OCI-LY1 (cell line): Measurements from ENCODE around the gene LLCFC1.

Source experiments
- H2AFZ ChIP-seq: fragments of 200-600 bp; sonication (generic), shearing (Covaris generic); 2 replicates; pipeline ENCODE4 v1.6.0; 2014; ENCODE audit warnings: antibody characterized with exemption, mild to moderate bottlenecking, low read length
- H3F3A ChIP-seq: fragments of 200-600 bp; sonication (generic), shearing (Covaris generic); 2 replicates; pipeline ENCODE4 v1.6.0; 2014; ENCODE audit warnings: mild to moderate bottlenecking, antibody characterized with exemption, low read length, moderate library complexity; ENCODE audit not compliant: insufficient read depth
- H3K27ac ChIP-seq: fragments of 200-600 bp; sonication (generic); 2 replicates; pipeline ENCODE4 v1.5.1; 2014; ENCODE audit warnings: low read length, mixed run types, mild to moderate bottlenecking, low read depth; ENCODE audit not compliant: poor library complexity, severe bottlenecking
- H3K27me3 ChIP-seq: fragments of 200-600 bp; sonication (generic); 2 replicates; pipeline ENCODE4 v1.6.0; 2014; ENCODE audit warnings: antibody characterized with exemption, mild to moderate bottlenecking, low read length, moderate library complexity; ENCODE audit not compliant: insufficient read depth
- H3K36me3 ChIP-seq: fragments of 200-600 bp; sonication (generic); 2 replicates; pipeline ENCODE4 v1.6.1; 2014; ENCODE audit warnings: mild to moderate bottlenecking, antibody characterized with exemption, low read length, moderate library complexity, mixed read lengths; ENCODE audit not compliant: insufficient read depth
- H3K4me1 ChIP-seq: fragments of 200-600 bp; sonication (generic); 2 replicates; pipeline ENCODE4 v1.5.1; 2014; ENCODE audit warnings: mild to moderate bottlenecking, low read length, moderate library complexity; ENCODE audit not compliant: insufficient read depth, severe bottlenecking
- H3K4me2 ChIP-seq: fragments of 200-600 bp; sonication (generic), shearing (Covaris generic); 2 replicates; pipeline ENCODE4 v1.6.1; 2014; ENCODE audit warnings: low read length
- H3K4me3 ChIP-seq: fragments of 200-600 bp; sonication (generic); 2 replicates; pipeline ENCODE4 v1.5.1; 2014; ENCODE audit warnings: low read length, low read depth, mild to moderate bottlenecking, mixed read lengths; ENCODE audit not compliant: poor library complexity, severe bottlenecking
- H3K79me2 ChIP-seq: fragments of 200-600 bp; shearing (Covaris generic); 2 replicates; pipeline ENCODE4 v1.6.1; 2016; ENCODE audit warnings: mixed run types, low read length, mixed read lengths; ENCODE audit not compliant: insufficient read depth
- H3K9ac ChIP-seq: fragments of 200-600 bp; sonication (generic), shearing (Covaris generic); 2 replicates; pipeline ENCODE4 v1.6.1; 2014; ENCODE audit warnings: mild to moderate bottlenecking, low read length, mixed read lengths
- H3K9me2 ChIP-seq: fragments of 200-600 bp; sonication (generic), shearing (Covaris generic); 2 replicates; pipeline ENCODE4 v1.6.1; 2014; ENCODE audit warnings: low read depth, mild to moderate bottlenecking, low read length, mixed read lengths
- H3K9me3 ChIP-seq: fragments of 200-600 bp; shearing (Covaris generic); 2 replicates; pipeline ENCODE4 v1.6.1; 2014; ENCODE audit warnings: low read length, mixed read lengths
- H4K20me1 ChIP-seq: fragments of 200-600 bp; sonication (generic), shearing (Covaris generic); 2 replicates; pipeline ENCODE4 v1.6.0; 2016; ENCODE audit warnings: mild to moderate bottlenecking, low read length; ENCODE audit not compliant: insufficient read depth
- EZH2 ChIP-seq: fragments of 200-600 bp; sonication (generic), shearing (Covaris generic); IDR thresholded peaks from 2 replicates; pipeline ENCODE4 v1.8.0; 2017; ENCODE audit warnings: borderline replicate concordance, mixed run types, mild to moderate bottlenecking, antibody characterized with exemption, low read length, moderate library complexity, mixed read lengths
- TF ChIP-seq, protein P1 (sequence below): fragments of 200-600 bp; sonication (generic), shearing (Covaris generic); IDR thresholded peaks from 2 replicates; pipeline ENCODE4 v1.5.1; 2017; ENCODE audit warnings: mild to moderate bottlenecking, antibody characterized with exemption, low read length, moderate library complexity, mixed read lengths

The LLCFC1 gene

DNA sequence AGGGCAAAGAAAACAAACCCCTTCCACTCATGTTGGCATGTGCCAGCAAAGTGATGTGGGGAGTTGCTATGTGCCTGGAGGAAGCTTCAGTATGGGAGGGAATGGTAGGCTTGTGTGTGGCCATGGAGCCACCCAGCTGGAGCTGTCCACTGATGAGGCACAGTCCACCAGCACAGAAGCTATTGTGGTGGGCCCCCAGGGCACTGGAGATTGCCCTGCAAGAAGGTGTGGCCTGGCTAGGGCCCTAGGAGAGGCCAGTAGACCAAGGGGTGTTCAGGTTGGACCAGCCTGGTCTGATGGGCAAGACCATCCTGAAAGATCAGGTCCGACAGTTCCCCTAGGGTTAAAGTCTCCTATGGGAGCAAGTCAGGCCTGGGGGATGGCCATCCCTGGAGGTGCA is 45.0 kb downstream of the LLCFC1 start:
- no peaks in the 10 kb centered on the region for H3F3A ChIP-seq
- H3K9ac ChIP-seq, result no peak overlapping the region
- no peaks in the 10 kb centered on the region for H3K4me1 ChIP-seq
- no peak overlapping the region for H2AFZ ChIP-seq
- no peaks in the 10 kb centered on the region for H3K9me2 ChIP-seq
- H3K4me2 ChIP-seq, result no peak overlapping the region
- no peak overlapping the region for H3K4me3 ChIP-seq
- H4K20me1 ChIP-seq, result no peaks in the 10 kb centered on the region
- TF ChIP-seq, protein P1, sequence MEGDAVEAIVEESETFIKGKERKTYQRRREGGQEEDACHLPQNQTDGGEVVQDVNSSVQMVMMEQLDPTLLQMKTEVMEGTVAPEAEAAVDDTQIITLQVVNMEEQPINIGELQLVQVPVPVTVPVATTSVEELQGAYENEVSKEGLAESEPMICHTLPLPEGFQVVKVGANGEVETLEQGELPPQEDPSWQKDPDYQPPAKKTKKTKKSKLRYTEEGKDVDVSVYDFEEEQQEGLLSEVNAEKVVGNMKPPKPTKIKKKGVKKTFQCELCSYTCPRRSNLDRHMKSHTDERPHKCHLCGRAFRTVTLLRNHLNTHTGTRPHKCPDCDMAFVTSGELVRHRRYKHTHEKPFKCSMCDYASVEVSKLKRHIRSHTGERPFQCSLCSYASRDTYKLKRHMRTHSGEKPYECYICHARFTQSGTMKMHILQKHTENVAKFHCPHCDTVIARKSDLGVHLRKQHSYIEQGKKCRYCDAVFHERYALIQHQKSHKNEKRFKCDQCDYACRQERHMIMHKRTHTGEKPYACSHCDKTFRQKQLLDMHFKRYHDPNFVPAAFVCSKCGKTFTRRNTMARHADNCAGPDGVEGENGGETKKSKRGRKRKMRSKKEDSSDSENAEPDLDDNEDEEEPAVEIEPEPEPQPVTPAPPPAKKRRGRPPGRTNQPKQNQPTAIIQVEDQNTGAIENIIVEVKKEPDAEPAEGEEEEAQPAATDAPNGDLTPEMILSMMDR, result no peak
- TF ChIP-seq EZH2, result no peak
- no peaks in the 10 kb centered on the region for H3K36me3 ChIP-seq
- H3K9me3 ChIP-seq, result no peaks in the 10 kb centered on the region
- H3K27ac ChIP-seq, result no peak overlapping the region
- no peaks in the 10 kb centered on the region for H3K79me2 ChIP-seq
- no peaks in the 10 kb centered on the region for H3K27me3 ChIP-seq
